Adrenal gland (tissue), 12 donors: ENCODE results near the gene MAD1L1. TPM values are rescaled to one million over a fixed set of nuclear protein-coding genes. Genes with fewer than 3 reads are reported as not detected.

Experiments
- DNase-seq, 7 donors: peaks; one replicate each; pipeline ENCODE4 v3.0.0-alpha.2; 2019 to 2020
- H3K27ac ChIP-seq, 5 donors: fragments of 200-600 bp; sonication (generic) in 4 of 5; 1 replicate in 3 of 5; 2 replicates in 2 of 5; pipeline versions ENCODE4 v1.5.1 to v1.8.0; 2016 to 2020; ENCODE audit warnings: mild to moderate bottlenecking in 1 of 5
- H3K27me3 ChIP-seq: fragments of 200-600 bp; 2 replicates; pipeline ENCODE4 v1.8.0; 2021
- H3K36me3 ChIP-seq, 2 donors: fragments of 200-600 bp; replicated peaks in 1 of 2; 1 replicate in 1 of 2; 2 replicates in 1 of 2; pipeline versions ENCODE4 v1.5.1 to v1.8.0; 2018 to 2022
- H3K4me1 ChIP-seq, 2 donors: fragments of 200-600 bp; replicated peaks in 1 of 2; 1 replicate in 1 of 2; 2 replicates in 1 of 2; pipeline versions ENCODE4 v1.5.1 to v1.8.0; 2018 to 2021
- H3K4me3 ChIP-seq, 4 donors: fragments of 200-600 bp; sonication (generic) in 3 of 4; one replicate each; pipeline ENCODE4 v1.5.1; 2016 to 2018
- H3K9me3 ChIP-seq, 3 donors: fragments of 200-600 bp; sonication (generic) in 1 of 3; replicated peaks in 1 of 3; 1 replicate in 2 of 3; 2 replicates in 1 of 3; pipeline versions ENCODE4 v1.5.1 to v1.8.0; 2016 to 2021
- CTCF ChIP-seq, 6 experiments: fragments of 450-650 bp in 4 of 6; fragments of 200-600 bp in 2 of 6; sonication (generic) in 1 of 6; IDR thresholded peaks; 1 replicate in 5 of 6; 2 replicates in 1 of 6; pipeline versions ENCODE4 v1.5.1 to v1.8.0; 2016 to 2021; ENCODE audit warnings: antibody characterized with exemption in 6 of 6, mild to moderate bottlenecking in 2 of 6, moderate library complexity in 1 of 6
- POLR2A ChIP-seq, 2 donors: fragments of 450-650 bp; IDR thresholded peaks; one replicate each; pipeline ENCODE4 v1.6.1; 2017; ENCODE audit warnings: antibody characterized with exemption in 2 of 2, mild to moderate bottlenecking in 2 of 2, moderate library complexity in 1 of 2
- WGBS, 4 donors: extraction: QIAGEN DNeasy Blood & Tissue Kit in 2 of 4; methylation state at CpG; one replicate each; pipeline versions ENCODE4 v1.1.5 to v1.1.7; 2013 to 2017; 5-methylcytosine and 5-hydroxymethylcytosine counted together
- intact Hi-C, 2 donors: fragments of 100-400 bp; cut with DNase I; formaldehyde crosslinking; loops; one replicate each; pipeline versions ENCODE4 v1.14.1 to v1.15.0; 2022 to 2023
- polyA plus RNA-seq, 3 donors: library from polyadenylated mRNA; stranded (reverse); fragments of 200-250 nt in 2 of 3; fragments of 350-450 nt in 1 of 3; fragmentation: Illumina TruSeq in 1 of 3; extraction: RNeasy Lipid Tissue Mini Kit (QIAGEN cat#74804) in 1 of 3; gene quantifications; one replicate each; pipeline ENCODE4 v1.2.3, GENCODE V29; 2013 to 2014
- total RNA-seq, 9 donors: library from RNA; depleted of rRNA in 4 of 9; stranded (reverse); fragments of >200 nt in 4 of 9; fragments of 120-200 nt in 1 of 9; fragmentation: NEBNext Ultra II Directional in 1 of 9; extraction: Animal tissue kit (Norgen Biotek cat#: 25700) in 1 of 9; gene quantifications; one replicate each; pipeline versions ENCODE4 v1.1.0 to v1.2.4, GENCODE V29; 2013 to 2023
- donor health status: healthy with polysubstance abuse.
- donor health status: Bipolar disorder and iron deficiency.
- donor health status: DM: yes; HTN: yes; CAD: no.
- donor health status: DM: no; HTN: no; CAD: no.
- donor health status: DM: no; HTN: no; CAD: no.
- donor health status: DM: yes; HTN: yes; CAD: no.

Gene MAD1L1
- total and polyA plus RNA-seq, 12 donors: 6.7 to 87.7 (median 28.9) TPM

GRCh38 chr7:2212906-2213305 lies 19.8 kb downstream of the MAD1L1 start:
- H3K4me3 ChIP-seq: no peak overlapping the region
- peaks cover 0 to 54% of the 10 kb centered on the region in 2 donors for H3K36me3 ChIP-seq
- intact Hi-C loops: loop anchor here (10.0 kb wide), 2 partner anchors 618 to 638 kb away; partner anchors contain the start of gene PSMG3 (in 1 of the 2)
- H3K27ac ChIP-seq: no peak overlapping the region
- TF ChIP-seq CTCF (IDR thresholded peaks at IDR 0.05) (no peak), POLR2A (IDR thresholded peaks at IDR 0.05) (no peak)
- no peaks in the 10 kb centered on the region for H3K9me3 ChIP-seq
- 96 to 100% (median 98%) methylated on average over 5 to 10 of the region's 10 CpGs for WGBS, 4 donors
- no peak for DNase-seq
- no peaks in the 10 kb centered on the region for H3K4me1 ChIP-seq
- no peaks in the 10 kb centered on the region for H3K27me3 ChIP-seq

GRCh38 chr7:2211926-2212325 lies 20.8 kb downstream of the MAD1L1 start:
- WGBS, 4 donors: 91 to 98% (median 96%) methylated on average over 7 to 13 of the region's 13 CpGs
- no peak for DNase-seq

GRCh38 chr7:2211259-2211880 lies 21.4 kb downstream of the MAD1L1 start:
- DNase-seq: no peak
- no peak overlapping the region for H3K4me3 ChIP-seq
- no peaks in the 10 kb centered on the region for H3K27me3 ChIP-seq
- no peaks in the 10 kb centered on the region for H3K4me1 ChIP-seq
- peaks cover 0 to 42% of the 10 kb centered on the region in 2 donors for H3K36me3 ChIP-seq
- no peak overlapping the region for H3K27ac ChIP-seq
- no peak for TF ChIP-seq CTCF (IDR thresholded peaks at IDR 0.05)
- TF ChIP-seq POLR2A (IDR thresholded peaks at IDR 0.05): no peak
- WGBS, 4 donors: 82 to 90% (median 87%) methylated on average over 9 to 15 of the region's 15 CpGs
- intact Hi-C loops: loop anchor here (2.0 to 10.0 kb wide), 3 partner anchors 547 to 637 kb away; partner anchors contain the start of gene PSMG3 (in 1 of the 2)
- no peaks in the 10 kb centered on the region for H3K9me3 ChIP-seq

More at GRCh38 chr7:2211926-2212325, 20.8 kb downstream of the MAD1L1 start:
- peaks cover 0 to 48% of the 10 kb centered on the region in 2 donors for H3K36me3 ChIP-seq
- no peaks in the 10 kb centered on the region for H3K4me1 ChIP-seq
- no peak overlapping the region for H3K27ac ChIP-seq
- intact Hi-C loops: loop anchor here (2.0 to 10.0 kb wide), 3 partner anchors 547 to 637 kb away; partner anchors contain the start of gene PSMG3 (in 1 of the 2)
- no peak overlapping the region for H3K4me3 ChIP-seq
- no peaks in the 10 kb centered on the region for H3K27me3 ChIP-seq
- H3K9me3 ChIP-seq: no peaks in the 10 kb centered on the region
- TF ChIP-seq POLR2A (IDR thresholded peaks at IDR 0.05): no peak
- no peak for TF ChIP-seq CTCF (IDR thresholded peaks at IDR 0.05)

DNA sequence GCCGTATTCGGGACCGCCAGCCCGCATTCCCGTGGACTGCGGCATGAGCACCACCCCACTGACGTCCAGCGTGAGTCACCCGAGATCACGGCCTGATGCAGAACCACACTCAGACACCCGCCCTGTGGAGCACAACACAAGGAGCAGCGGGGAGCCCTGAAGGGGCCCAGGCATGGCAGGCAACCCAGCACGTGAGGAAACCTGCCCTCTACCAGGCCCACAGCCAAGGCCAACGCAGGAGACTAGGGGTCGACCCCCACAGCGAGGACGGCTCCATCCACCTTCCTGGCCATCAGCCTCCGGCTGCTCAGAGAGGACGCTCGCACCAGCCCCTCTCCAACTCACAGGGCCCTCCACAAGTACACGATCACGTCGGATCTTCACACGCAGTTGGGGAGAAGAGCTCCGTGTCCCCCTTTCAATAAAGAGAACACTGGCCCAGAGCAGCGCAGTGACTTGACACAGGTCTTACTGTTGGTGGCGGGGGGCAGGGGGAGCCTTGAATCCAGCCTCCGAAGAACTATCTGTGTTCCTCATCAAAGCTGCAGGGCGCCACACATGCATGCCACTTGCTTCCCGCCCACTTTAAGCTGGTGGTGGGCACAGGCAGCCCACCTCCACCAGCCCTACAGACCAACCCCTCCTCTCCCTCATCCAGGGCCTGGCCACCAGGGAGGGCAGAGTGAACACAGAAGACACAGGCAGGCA lies 22.0 kb downstream of the MAD1L1 start:
- Histone ChIP-seq H3K4me1 (no peaks in the 10 kb centered on the region), H3K27ac (no peak overlapping the region), H3K9me3 (no peaks in the 10 kb centered on the region), H3K27me3 (no peaks in the 10 kb centered on the region), H3K4me3 (no peak overlapping the region), H3K36me3 (peaks cover 0 to 35% of the 10 kb centered on the region in 2 donors)
- 91 to 96% (median 94%) methylated on average over 15 to 30 of the region's 30 CpGs for WGBS, 4 donors
- intact Hi-C loops: loop anchor here (2.0 to 10.0 kb wide), 3 partner anchors 546 to 636 kb away; partner anchors contain the start of gene PSMG3 (in 1 of the 2)
- DNase-seq: no peak
- TF ChIP-seq POLR2A (IDR thresholded peaks at IDR 0.05): no peak
